GM12891 (cell line): Measurements from ENCODE around the gene MT1X.
"Not testable (repeated sequence)": the region's sequence is repeated elsewhere in the genome, so short reads cannot be mapped to it uniquely, and the experiment has no call there.

Source experiments
- DNase-seq: peaks from one replicate; pipeline ENCODE4 v3.0.0; 2011; ENCODE audit warnings: low spot score; ENCODE audit not compliant: insufficient read length
- FAIRE-seq: peaks from 2 replicates; lab custom pipeline; 2011; peaks lifted over from hg19 to GRCh38; lab: Jason Lieb, UNC
- PAX5 ChIP-seq: IDR thresholded peaks from 2 replicates; pipeline ENCODE4 v1.6.1; 2011; ENCODE audit warnings: low read length, moderate library complexity, mild to moderate bottlenecking; ENCODE audit not compliant: insufficient read depth, severe bottlenecking
- POLR2A ChIP-seq: IDR thresholded peaks from 2 replicates; pipeline ENCODE4 v1.6.1; 2011; ENCODE audit warnings: low read depth, low read length, control low read depth
- POLR2AphosphoS5 ChIP-seq: IDR thresholded peaks from 2 replicates; pipeline ENCODE4 v1.6.1; 2011; ENCODE audit warnings: low read depth, low read length, control low read depth
- POU2F2 ChIP-seq: IDR thresholded peaks from 2 replicates; pipeline ENCODE4 v1.6.1; 2011; ENCODE audit warnings: low read depth, mild to moderate bottlenecking, control low read depth, low read length, moderate library complexity
- SPI1 ChIP-seq: IDR thresholded peaks from 2 replicates; pipeline ENCODE4 v1.6.1; 2011; ENCODE audit warnings: low read depth, low read length, control low read depth
- TAF1 ChIP-seq: IDR thresholded peaks from 2 replicates; pipeline ENCODE4 v1.6.1; 2011; ENCODE audit warnings: low read depth, low read length, control low read depth

MT1X gene

DNA sequence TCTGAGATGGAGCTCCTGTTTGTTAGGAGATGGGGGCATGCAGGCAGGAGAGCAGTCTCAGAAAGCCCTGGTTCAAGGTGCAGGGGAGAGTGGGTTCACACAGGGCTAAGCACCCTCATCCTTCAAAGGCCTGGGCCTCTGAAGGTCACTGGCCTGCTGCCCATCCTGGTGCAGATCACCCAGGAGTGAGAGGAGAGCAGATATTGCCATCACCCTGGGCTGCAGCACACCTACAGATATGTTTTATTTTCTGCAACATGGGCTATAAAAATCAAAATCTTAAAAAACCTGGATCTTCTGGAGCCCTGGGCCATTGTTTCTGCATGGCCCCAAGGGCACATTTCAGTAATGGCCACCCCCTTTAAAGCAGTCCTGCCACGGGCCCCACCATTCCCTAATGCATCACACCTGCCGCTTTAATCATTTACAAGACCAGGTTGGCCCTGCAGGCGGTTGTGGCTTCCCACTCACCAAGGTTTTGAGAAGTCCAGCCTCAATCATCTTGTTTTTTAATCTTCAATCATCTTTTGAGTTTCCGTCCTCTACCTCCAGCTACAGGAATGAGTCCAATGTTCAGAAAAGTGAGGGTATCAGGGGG is 27.3 kb downstream of the MT1X start:
- DNase-seq (no peak), FAIRE-seq (no peak)
- TF ChIP-seq POU2F2 (no peak), SPI1 (no peak), PAX5 (no peak)

DNA sequence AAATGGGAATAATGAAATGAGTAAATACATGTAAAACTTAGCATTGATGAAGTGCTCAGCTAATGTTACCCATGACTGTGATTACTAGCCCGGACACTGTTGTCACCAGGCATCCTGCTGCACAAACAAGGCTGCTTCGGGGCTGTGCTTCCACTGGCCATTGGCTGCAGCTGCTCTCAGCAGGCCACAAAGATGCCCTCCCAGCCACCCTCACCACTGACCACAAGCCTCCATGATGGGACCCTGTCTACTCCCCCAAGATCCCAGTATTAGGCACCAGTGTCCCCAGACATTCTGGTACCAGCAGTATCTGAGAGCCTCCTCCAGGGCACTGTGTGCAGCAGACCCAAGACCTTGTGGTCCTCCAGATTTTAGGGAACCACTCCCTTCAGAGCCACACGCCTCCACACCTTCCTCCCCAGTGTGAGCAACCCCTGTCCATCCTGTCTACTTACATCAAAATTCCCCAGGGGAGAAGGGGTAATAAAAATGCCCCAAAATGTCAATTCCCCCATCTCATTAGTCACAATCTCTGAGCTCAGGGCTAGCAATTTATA is 28.0 kb downstream of the MT1X start:
- DNase-seq = no peak
- no peak for FAIRE-seq
- TF ChIP-seq POLR2A (no peak), SPI1 (no peak), PAX5 (no peak), TAF1 (no peak), POU2F2 (no peak), POLR2AphosphoS5 (no peak)

GRCh38 chr16:56711862-56712261 is 29.6 kb downstream of the MT1X start:
- no peak for DNase-seq
- TF ChIP-seq POLR2A (no peak), SPI1 (no peak), PAX5 (no peak), POLR2AphosphoS5 (no peak), POU2F2 (no peak), TAF1 (no peak)
- FAIRE-seq = no peak

DNA sequence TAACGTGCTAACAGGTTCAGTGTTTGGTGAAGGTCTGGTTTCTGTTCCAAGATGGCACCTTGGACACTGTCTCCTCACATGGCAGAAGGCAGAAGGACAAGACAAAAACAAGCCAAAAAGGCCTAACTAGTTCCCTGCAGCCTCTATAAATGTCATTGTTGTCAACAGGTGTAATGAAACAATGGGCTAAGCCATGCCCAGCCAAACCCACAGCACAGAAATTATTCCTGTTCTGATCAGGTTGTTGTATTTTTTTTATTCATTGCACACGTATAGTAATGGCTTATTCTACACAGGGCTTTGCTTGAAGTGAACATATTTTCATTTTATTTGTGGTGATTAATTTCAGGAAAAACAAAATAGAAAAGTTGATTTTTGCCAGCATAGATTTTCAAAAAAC is 31.5 kb downstream of the MT1X start:
- FAIRE-seq (no peak), DNase-seq (no peak)
- TF ChIP-seq POU2F2 (no peak), SPI1 (no peak), TAF1 (no peak), POLR2A (no peak), POLR2AphosphoS5 (no peak), PAX5 (no peak)

DNA sequence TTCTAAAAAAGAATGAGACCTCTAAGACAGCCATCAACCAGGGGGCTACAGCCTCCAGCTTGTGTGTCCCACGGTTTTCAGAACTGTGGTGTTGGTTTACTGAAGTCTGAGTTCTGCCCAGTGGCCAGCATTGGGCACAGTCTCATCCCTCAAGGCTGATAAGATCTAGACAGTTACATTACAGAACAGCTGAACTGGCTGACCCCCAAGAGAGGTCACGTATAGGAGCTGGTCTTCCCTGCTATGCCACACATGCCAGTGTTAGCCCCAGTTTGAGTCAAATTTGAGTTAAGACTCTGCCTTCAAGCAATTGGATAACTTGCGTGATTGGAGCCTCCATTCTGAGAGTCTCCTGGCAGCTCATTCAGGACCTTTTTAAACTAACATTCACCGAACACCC is 32.9 kb downstream of the MT1X start:
- no peak for DNase-seq
- TF ChIP-seq TAF1 = no peak
- no peak for TF ChIP-seq PAX5
- no peak for TF ChIP-seq SPI1
- TF ChIP-seq POLR2A = no peak
- no peak for TF ChIP-seq POU2F2
- no peak for TF ChIP-seq POLR2AphosphoS5
- no peak for FAIRE-seq

DNA sequence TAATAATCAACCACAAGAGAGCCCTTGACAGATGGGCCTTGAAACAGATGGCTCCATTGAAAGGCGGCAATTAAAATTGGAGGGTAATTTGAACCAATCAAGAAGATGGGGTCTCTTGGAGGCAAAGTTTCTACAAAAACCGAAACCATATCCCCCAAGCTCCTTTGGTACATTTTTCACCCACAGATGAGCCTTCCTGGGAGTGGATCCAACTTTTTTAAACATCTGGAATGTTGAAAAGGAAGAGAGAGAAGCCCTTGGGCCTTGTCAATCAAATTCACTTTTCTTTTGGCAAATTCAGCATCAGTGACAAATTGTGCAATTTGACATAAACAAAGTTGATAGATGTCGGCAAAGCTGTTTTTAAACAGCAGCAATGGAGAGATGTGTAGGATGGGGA is 34.5 kb downstream of the MT1X start:
- TF ChIP-seq PAX5 (no peak), POLR2AphosphoS5 (no peak), POLR2A (no peak)
- DNase-seq (no peak), FAIRE-seq (no peak)

- not testable (repeated sequence) for FAIRE-seq, DNase-seq
Observed at GRCh38 chr16:56717532-56717931, 35.3 kb downstream of the MT1X start.

GRCh38 chr16:56722200-56722842 is 40.1 kb downstream of the MT1X start:
- FAIRE-seq = no peak
- no peak for TF ChIP-seq SPI1
- TF ChIP-seq POLR2A = no peak
- no peak for TF ChIP-seq TAF1
- TF ChIP-seq PAX5 = no peak
- no peak for TF ChIP-seq POU2F2
- DNase-seq = no peak

GRCh38 chr16:56724191-56724590 is 41.9 kb downstream of the MT1X start:
- FAIRE-seq (no peak), DNase-seq (no peak)
- no peak for TF ChIP-seq POLR2AphosphoS5
- TF ChIP-seq PAX5 = no peak
- TF ChIP-seq POLR2A = no peak
- no peak for TF ChIP-seq POU2F2
- no peak for TF ChIP-seq TAF1
- TF ChIP-seq SPI1 = no peak

DNA sequence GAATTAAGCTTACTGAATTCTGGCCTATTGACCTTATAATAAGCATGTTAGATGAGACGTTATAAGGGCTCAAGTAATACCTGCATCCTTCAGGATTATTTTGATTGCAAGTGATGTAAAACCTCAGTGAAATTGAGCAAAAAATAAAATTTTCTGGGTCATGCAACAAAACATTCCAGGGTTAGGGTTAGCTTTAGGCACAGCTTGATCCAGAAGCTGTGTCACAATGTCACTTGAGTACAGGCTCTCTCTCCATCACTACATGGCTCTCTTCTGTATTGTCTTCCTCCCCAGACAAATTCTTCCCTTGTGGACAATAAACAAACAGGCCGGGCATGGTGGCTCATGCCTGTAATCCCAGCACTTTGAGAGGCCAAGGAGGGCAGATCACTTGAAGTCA is 44.0 kb downstream of the MT1X start:
- DNase-seq (no peak), FAIRE-seq (no peak)
- no peak for TF ChIP-seq POU2F2
- no peak for TF ChIP-seq POLR2AphosphoS5
- TF ChIP-seq POLR2A = no peak
- no peak for TF ChIP-seq PAX5
- TF ChIP-seq TAF1 = no peak
- no peak for TF ChIP-seq SPI1

DNA sequence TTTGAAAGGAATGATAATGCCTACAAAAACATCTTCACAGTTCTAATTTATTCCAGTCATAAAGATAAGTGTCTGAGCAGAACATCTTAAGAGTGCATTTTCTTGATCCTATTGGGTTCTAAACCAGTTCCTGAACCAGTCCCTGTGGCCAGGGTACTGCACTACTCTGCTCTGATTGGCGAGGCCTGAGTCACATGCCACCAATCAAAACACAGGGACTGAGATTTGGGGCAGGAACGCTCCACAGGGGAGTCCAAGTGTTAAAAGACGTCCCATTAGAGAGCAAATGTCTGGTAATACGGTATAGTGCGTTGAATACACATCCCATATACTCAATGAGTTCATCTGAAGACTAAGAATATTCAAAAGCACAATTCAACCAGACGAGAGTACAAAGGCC is 44.7 kb downstream of the MT1X start:
- TF ChIP-seq SPI1 (no peak), PAX5 (no peak), POU2F2 (no peak), TAF1 (no peak), POLR2A (no peak), POLR2AphosphoS5 (no peak)
- DNase-seq = no peak
- FAIRE-seq = no peak
